GM23248 (cell line): ENCODE measurements around the gene GABRP.

ENCODE experiments used
- EZH2 ChIP-seq: fragments of 200-600 bp; sonication (generic); IDR thresholded peaks from 2 replicates; pipeline ENCODE4 v1.6.1; 2018; ENCODE audit warnings: antibody characterized with exemption, mild to moderate bottlenecking; ENCODE audit not compliant: insufficient read depth, poor library complexity, severe bottlenecking
- EZH2phosphoT487 ChIP-seq: fragments of 200-600 bp; sonication (generic); IDR thresholded peaks from 2 replicates; pipeline ENCODE4 v1.6.1; 2018; ENCODE audit warnings: antibody characterized with exemption, moderate library complexity, mild to moderate bottlenecking, low read depth; ENCODE audit not compliant: insufficient read depth

GRCh38 chr5:170821257-170821800 lies 37.8 kb downstream of the GABRP start:
- TF ChIP-seq EZH2phosphoT487, result no peak
- no peak for TF ChIP-seq EZH2
